A549 (cell line): ENCODE results near the gene PRLR.

ENCODE experiments used
- BHLHE40 ChIP-seq: IDR thresholded peaks from 2 replicates; pipeline ENCODE4 v1.6.1; 2012; ENCODE audit warnings: low read depth, low read length, inconsistent platforms
- CBX2 ChIP-seq: fragments of 200-600 bp; sonication (generic); IDR thresholded peaks from 2 replicates; pipeline ENCODE4 v1.6.1; 2016; ENCODE audit warnings: low read depth, mild to moderate bottlenecking, borderline replicate concordance
- CHD2 ChIP-seq: fragments of 150-350 bp; IDR thresholded peaks from 2 replicates; pipeline ENCODE4 v1.6.1; 2014; ENCODE audit warnings: low read length; ENCODE audit not compliant: partially characterized antibody
- EP300 ChIP-seq, 2 experiments: fragments of >200 bp; sonication (Bioruptor Twin); formaldehyde crosslinking; IDR thresholded peaks; 2 replicates in 1 of 2; 3 replicates in 1 of 2; pipeline ENCODE4 v1.6.1; 2016 to 2017
- ESRRA ChIP-seq: fragments of 150-350 bp; IDR thresholded peaks from 2 replicates; pipeline ENCODE4 v1.6.1; 2014; ENCODE audit warnings: mild to moderate bottlenecking, low read length, borderline replicate concordance
- JUNB ChIP-seq: fragments of >200 bp; sonication (Bioruptor Twin); formaldehyde crosslinking; IDR thresholded peaks from 2 replicates; pipeline ENCODE4 v1.6.1; 2016
- POLR2A ChIP-seq: IDR thresholded peaks from 2 replicates; pipeline ENCODE4 v1.6.1; 2012; ENCODE audit warnings: mild to moderate bottlenecking, low read length
- RAD21 ChIP-seq, 2 experiments: fragments of >200 bp in 1 of 2; sonication (Bioruptor Twin) in 1 of 2; formaldehyde crosslinking in 1 of 2; IDR thresholded peaks in 1 of 2; conservative IDR thresholded peaks in 1 of 2; 2 replicates in 1 of 2; 3 replicates in 1 of 2; pipeline ENCODE4 v1.6.1; 2012 to 2018; ENCODE audit warnings: inconsistent platforms in 1 of 2
- ZSCAN20 ChIP-seq: fragments of 250-450 bp; sonication (Bioruptor Pico); IDR thresholded peaks from 2 replicates; pipeline ENCODE4 v1.8.0; 2022; ENCODE audit warnings: mild to moderate bottlenecking, moderate library complexity
- TF ChIP-seq, protein P1 (sequence below): fragments of >200 bp; sonication (Bioruptor Twin); formaldehyde crosslinking; IDR thresholded peaks from 3 replicates; pipeline ENCODE4 v1.5.1; 2016
- TF ChIP-seq, protein P2 (sequence below): IDR thresholded peaks from 2 replicates; pipeline ENCODE4 v1.6.1; 2012

DNA sequence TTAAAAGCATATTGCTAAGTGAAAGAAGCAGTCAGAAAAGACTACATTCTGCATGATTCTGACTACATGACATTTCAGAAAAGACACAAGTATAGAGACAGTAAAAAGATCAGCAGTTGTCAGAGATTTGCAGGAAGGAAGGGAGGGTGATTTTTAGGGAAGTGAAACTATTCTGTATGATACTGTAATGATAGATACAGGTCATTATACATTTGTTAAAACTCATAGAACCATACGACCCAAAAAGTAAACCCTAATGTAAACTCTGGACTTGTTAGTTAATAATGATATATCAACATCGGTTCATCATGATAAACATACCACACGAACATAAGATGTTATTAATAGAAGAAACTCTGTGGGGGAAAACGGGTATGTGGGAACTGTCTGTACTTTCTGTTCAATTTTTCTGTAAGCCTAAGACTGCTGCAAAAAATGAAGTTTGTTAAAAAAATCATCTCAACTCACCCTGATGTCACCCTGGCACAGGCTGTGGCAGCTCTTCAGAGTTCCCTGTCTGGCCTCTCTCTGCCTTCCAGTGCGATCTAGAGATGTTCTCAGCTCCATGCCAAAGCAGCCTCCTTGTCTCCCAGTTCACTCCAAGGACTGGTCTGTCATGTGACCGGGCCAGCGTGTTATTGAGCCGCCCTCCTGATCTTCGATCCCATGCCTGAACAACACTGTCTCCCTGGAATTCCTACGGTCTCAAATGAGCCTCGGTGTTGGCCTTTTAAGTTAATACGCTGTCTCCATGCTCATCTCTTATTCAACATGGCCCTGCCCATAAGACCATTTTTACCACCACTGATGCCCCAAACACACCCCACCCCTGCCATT is 35.4 kb downstream of the PRLR start:
- TF ChIP-seq RAD21 (conservative IDR thresholded peaks at IDR 0.05 in 1 of 2, IDR thresholded peaks at IDR 0.05 in 1 of 2) = no peak
- TF ChIP-seq BHLHE40 = no peak
- TF ChIP-seq, protein P1, sequence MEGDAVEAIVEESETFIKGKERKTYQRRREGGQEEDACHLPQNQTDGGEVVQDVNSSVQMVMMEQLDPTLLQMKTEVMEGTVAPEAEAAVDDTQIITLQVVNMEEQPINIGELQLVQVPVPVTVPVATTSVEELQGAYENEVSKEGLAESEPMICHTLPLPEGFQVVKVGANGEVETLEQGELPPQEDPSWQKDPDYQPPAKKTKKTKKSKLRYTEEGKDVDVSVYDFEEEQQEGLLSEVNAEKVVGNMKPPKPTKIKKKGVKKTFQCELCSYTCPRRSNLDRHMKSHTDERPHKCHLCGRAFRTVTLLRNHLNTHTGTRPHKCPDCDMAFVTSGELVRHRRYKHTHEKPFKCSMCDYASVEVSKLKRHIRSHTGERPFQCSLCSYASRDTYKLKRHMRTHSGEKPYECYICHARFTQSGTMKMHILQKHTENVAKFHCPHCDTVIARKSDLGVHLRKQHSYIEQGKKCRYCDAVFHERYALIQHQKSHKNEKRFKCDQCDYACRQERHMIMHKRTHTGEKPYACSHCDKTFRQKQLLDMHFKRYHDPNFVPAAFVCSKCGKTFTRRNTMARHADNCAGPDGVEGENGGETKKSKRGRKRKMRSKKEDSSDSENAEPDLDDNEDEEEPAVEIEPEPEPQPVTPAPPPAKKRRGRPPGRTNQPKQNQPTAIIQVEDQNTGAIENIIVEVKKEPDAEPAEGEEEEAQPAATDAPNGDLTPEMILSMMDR = no peak
- no peak for TF ChIP-seq ESRRA
- TF ChIP-seq ZSCAN20 = no peak
- no peak for TF ChIP-seq EP300 (IDR thresholded peaks at IDR 0.05)
- TF ChIP-seq JUNB = no peak
- TF ChIP-seq, protein P2, sequence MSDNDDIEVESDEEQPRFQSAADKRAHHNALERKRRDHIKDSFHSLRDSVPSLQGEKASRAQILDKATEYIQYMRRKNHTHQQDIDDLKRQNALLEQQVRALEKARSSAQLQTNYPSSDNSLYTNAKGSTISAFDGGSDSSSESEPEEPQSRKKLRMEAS = no peak
- no peak for TF ChIP-seq POLR2A
- no peak for TF ChIP-seq CHD2
- no peak for TF ChIP-seq CBX2
